Adrenal gland (tissue), 12 donors: ENCODE results near the gene NUTF2. TPM values are rescaled to one million over a fixed set of nuclear protein-coding genes. Genes with fewer than 3 reads are reported as not detected.

Source experiments
- DNase-seq, 7 donors: peaks; one replicate each; pipeline ENCODE4 v3.0.0-alpha.2; 2019 to 2020
- H3K27ac ChIP-seq, 5 donors: fragments of 200-600 bp; sonication (generic) in 4 of 5; 1 replicate in 3 of 5; 2 replicates in 2 of 5; pipeline versions ENCODE4 v1.5.1 to v1.8.0; 2016 to 2020; ENCODE audit warnings: mild to moderate bottlenecking in 1 of 5
- H3K27me3 ChIP-seq: fragments of 200-600 bp; 2 replicates; pipeline ENCODE4 v1.8.0; 2021
- H3K36me3 ChIP-seq, 2 donors: fragments of 200-600 bp; replicated peaks in 1 of 2; 1 replicate in 1 of 2; 2 replicates in 1 of 2; pipeline versions ENCODE4 v1.5.1 to v1.8.0; 2018 to 2022
- H3K4me1 ChIP-seq, 2 donors: fragments of 200-600 bp; replicated peaks in 1 of 2; 1 replicate in 1 of 2; 2 replicates in 1 of 2; pipeline versions ENCODE4 v1.5.1 to v1.8.0; 2018 to 2021
- H3K4me3 ChIP-seq, 4 donors: fragments of 200-600 bp; sonication (generic) in 3 of 4; one replicate each; pipeline ENCODE4 v1.5.1; 2016 to 2018
- H3K9me3 ChIP-seq, 3 donors: fragments of 200-600 bp; sonication (generic) in 1 of 3; replicated peaks in 1 of 3; 1 replicate in 2 of 3; 2 replicates in 1 of 3; pipeline versions ENCODE4 v1.5.1 to v1.8.0; 2016 to 2021
- CTCF ChIP-seq, 6 experiments: fragments of 450-650 bp in 4 of 6; fragments of 200-600 bp in 2 of 6; sonication (generic) in 1 of 6; IDR thresholded peaks; 1 replicate in 5 of 6; 2 replicates in 1 of 6; pipeline versions ENCODE4 v1.5.1 to v1.8.0; 2016 to 2021; ENCODE audit warnings: antibody characterized with exemption in 6 of 6, mild to moderate bottlenecking in 2 of 6, moderate library complexity in 1 of 6
- POLR2A ChIP-seq, 2 donors: fragments of 450-650 bp; IDR thresholded peaks; one replicate each; pipeline ENCODE4 v1.6.1; 2017; ENCODE audit warnings: antibody characterized with exemption in 2 of 2, mild to moderate bottlenecking in 2 of 2, moderate library complexity in 1 of 2
- WGBS, 4 donors: extraction: QIAGEN DNeasy Blood & Tissue Kit in 2 of 4; methylation state at CpG; one replicate each; pipeline versions ENCODE4 v1.1.5 to v1.1.7; 2013 to 2017; 5-methylcytosine and 5-hydroxymethylcytosine counted together
- intact Hi-C, 2 donors: fragments of 100-400 bp; cut with DNase I; formaldehyde crosslinking; loops; one replicate each; pipeline versions ENCODE4 v1.14.1 to v1.15.0; 2022 to 2023
- polyA plus RNA-seq, 3 donors: library from polyadenylated mRNA; stranded (reverse); fragments of 200-250 nt in 2 of 3; fragments of 350-450 nt in 1 of 3; fragmentation: Illumina TruSeq in 1 of 3; extraction: RNeasy Lipid Tissue Mini Kit (QIAGEN cat#74804) in 1 of 3; gene quantifications; one replicate each; pipeline ENCODE4 v1.2.3, GENCODE V29; 2013 to 2014
- total RNA-seq, 9 donors: library from RNA; depleted of rRNA in 4 of 9; stranded (reverse); fragments of >200 nt in 4 of 9; fragments of 120-200 nt in 1 of 9; fragmentation: NEBNext Ultra II Directional in 1 of 9; extraction: Animal tissue kit (Norgen Biotek cat#: 25700) in 1 of 9; gene quantifications; one replicate each; pipeline versions ENCODE4 v1.1.0 to v1.2.4, GENCODE V29; 2013 to 2023
- donor health status: healthy with polysubstance abuse.
- donor health status: Bipolar disorder and iron deficiency.
- donor health status: DM: yes; HTN: yes; CAD: no.
- donor health status: DM: no; HTN: no; CAD: no.
- donor health status: DM: no; HTN: no; CAD: no.
- donor health status: DM: yes; HTN: yes; CAD: no.

NUTF2 gene
- total and polyA plus RNA-seq, 12 donors = 30.0 to 201 (median 87.1) TPM

GRCh38 chr16:67879462-67879861 is 32.7 kb downstream of the NUTF2 start:
- no peak overlapping the region for H3K4me3 ChIP-seq
- intact Hi-C loops = no loop called here
- no peaks in the 10 kb centered on the region for H3K27me3 ChIP-seq
- peaks cover 0 to 83% of the 10 kb centered on the region in 2 donors for H3K36me3 ChIP-seq
- DNase-seq = no peak
- 88 to 92% (median 90%) methylated on average over 10 to 12 of the region's 12 CpGs for WGBS, 4 donors
- no peaks in the 10 kb centered on the region for H3K9me3 ChIP-seq
- no peak for TF ChIP-seq CTCF (IDR thresholded peaks at IDR 0.05)
- TF ChIP-seq POLR2A (IDR thresholded peaks at IDR 0.05) = no peak
- H3K27ac ChIP-seq = peak overlapping the region in 1 of 5 donors; percentile 98
- peaks cover 11 to 34% of the 10 kb centered on the region in 2 donors for H3K4me1 ChIP-seq

GRCh38 chr16:67879936-67880335 is 33.2 kb downstream of the NUTF2 start:
- Histone ChIP-seq H3K27me3 (no peaks in the 10 kb centered on the region), H3K27ac (peak overlapping the region in 2 of 5 donors; percentile 87 to 98), H3K4me3 (no peak overlapping the region), H3K4me1 (peaks cover 11 to 34% of the 10 kb centered on the region in 2 donors), H3K9me3 (no peaks in the 10 kb centered on the region), H3K36me3 (peaks cover 0 to 83% of the 10 kb centered on the region in 2 donors)
- DNase-seq = peak in 3 of 7 donors; percentile 40 to 58 (median 49)
- intact Hi-C loops = loop anchor here (5.0 kb wide), 1 partner anchor 47 kb away; no protein-coding TSS in a partner anchor
- TF ChIP-seq POLR2A (IDR thresholded peaks at IDR 0.05) (no peak), CTCF (IDR thresholded peaks at IDR 0.05) (no peak)
- 56 to 69% (median 64%) methylated on average over 1 to 5 of the region's 5 CpGs for WGBS, 4 donors

DNA sequence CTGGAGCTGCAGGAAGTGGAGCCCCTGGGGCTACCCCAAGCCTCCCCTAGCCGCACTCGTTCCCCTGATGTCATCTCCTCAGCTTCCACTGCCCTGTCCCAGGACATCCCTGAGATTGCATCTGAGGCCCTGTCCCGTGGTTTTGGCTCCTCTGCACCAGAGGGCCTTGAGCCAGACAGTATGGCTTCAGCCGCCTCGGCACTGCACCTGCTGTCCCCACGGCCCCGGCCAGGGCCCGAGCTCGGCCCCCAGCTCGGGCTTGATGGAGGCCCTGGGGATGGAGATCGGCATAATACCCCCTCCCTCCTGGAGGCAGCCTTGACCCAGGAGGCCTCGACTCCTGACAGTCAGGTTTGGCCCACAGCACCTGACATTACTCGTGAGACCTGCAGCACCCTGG is 33.9 kb downstream of the NUTF2 start:
- DNase-seq = no peak
- no peak overlapping the region for H3K4me3 ChIP-seq
- TF ChIP-seq POLR2A (IDR thresholded peaks at IDR 0.05) (no peak), CTCF (IDR thresholded peaks at IDR 0.05) (no peak)
- H3K9me3 ChIP-seq = no peaks in the 10 kb centered on the region
- WGBS, 4 donors = 64 to 84% (median 75%) methylated on average over 6 to 13 of the region's 13 CpGs
- peaks cover 11 to 32% of the 10 kb centered on the region in 2 donors for H3K4me1 ChIP-seq
- H3K27ac ChIP-seq = peak overlapping the region in 3 of 5 donors; percentile 19 to 98 (median 87)
- intact Hi-C loops = loop anchor here (5.0 kb wide), 1 partner anchor 47 kb away; no protein-coding TSS in a partner anchor
- H3K27me3 ChIP-seq = no peaks in the 10 kb centered on the region
- H3K36me3 ChIP-seq = peaks cover 0 to 86% of the 10 kb centered on the region in 2 donors

DNA sequence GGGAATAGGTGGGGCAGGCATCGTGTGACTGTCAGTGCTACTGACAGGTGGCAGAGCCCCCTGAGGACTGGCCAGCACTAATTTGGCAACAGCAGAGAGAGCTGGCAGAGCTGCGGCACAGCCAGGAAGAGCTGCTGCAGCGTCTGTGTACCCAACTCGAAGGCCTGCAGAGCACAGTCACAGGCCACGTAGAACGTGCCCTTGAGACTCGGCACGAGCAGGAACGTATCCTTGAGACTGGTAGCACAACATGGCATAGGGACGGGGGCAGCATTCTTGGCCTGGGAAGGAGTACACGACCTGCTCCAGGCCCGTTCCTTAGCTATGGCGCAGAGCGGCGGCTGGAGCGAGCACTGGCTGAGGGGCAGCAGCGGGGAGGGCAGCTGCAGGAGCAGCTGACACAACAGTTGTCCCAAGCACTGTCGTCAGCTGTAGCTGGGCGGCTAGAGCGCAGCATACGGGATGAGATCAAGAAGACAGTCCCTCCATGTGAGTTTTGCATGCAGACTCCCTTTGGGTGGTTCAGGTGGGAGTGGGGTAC is 35.0 kb downstream of the NUTF2 start:
- H3K36me3 ChIP-seq = peaks cover 0 to 81% of the 10 kb centered on the region in 2 donors
- peak in 1 of 2 donors; percentile 67 for TF ChIP-seq POLR2A (IDR thresholded peaks at IDR 0.05)
- TF ChIP-seq CTCF (IDR thresholded peaks at IDR 0.05) = no peak
- 50 to 91% (median 55%) methylated on average over 16 to 21 of the region's 21 CpGs for WGBS, 4 donors
- peak; percentile 75 to 93 (median 88) for DNase-seq
- H3K27ac ChIP-seq = peak overlapping the region; percentile 58 to 98 (median 86)
- H3K4me3 ChIP-seq = no peak overlapping the region
- no peaks in the 10 kb centered on the region for H3K27me3 ChIP-seq
- intact Hi-C loops = loop anchor here (5.0 kb wide), 1 partner anchor 46 kb away; no protein-coding TSS in a partner anchor
- H3K4me1 ChIP-seq = peaks cover 11 to 32% of the 10 kb centered on the region in 2 donors
- no peaks in the 10 kb centered on the region for H3K9me3 ChIP-seq
